ENCODE results near the gene MAGEB17.
"Not testable (repeated sequence)": the region's sequence is repeated elsewhere in the genome, so short reads cannot be mapped to it uniquely, and the experiment has no call there.

MAGEB17 gene, protein sequence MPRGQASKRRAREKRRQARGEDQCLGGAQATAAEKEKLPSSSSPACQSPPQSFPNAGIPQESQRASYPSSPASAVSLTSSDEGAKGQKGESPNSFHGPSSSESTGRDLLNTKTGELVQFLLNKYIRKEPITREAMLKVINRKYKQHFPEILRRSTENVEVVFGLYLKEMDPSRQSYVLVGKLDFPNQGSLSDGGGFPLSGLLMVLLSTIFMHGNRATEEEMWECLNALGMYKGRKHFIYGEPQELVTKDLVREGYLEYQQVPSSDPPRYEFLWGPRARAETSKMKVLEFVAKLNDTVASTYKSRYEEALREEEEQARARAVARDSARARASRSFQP

DNA sequence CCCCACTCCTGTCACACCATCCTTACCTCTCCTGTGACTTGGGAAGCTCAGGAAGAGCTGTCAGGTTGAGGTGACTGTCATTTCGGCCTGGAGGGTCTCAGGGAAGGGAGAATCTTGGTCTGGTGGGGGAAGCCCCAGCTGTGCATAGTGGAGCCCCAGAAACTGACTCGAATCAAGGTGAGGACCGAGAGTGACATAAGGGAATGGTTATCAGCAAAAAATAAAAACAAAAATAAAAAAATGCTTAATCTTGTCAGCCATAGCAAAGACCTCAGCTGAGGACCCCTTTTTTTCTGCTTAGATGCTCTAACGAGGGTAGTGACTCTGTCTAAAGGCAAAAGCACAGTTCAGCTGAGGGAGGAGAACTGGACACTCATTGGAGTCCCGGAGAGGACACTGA lies at the start of gene MAGEB17:
Gene MAGEB17, plus strand, starts transcription at position 301 of the 400 bp plus-strand sequence. CDS start 2,902 bp downstream, outside the sequence.
- DNase-seq = no peak

DNA sequence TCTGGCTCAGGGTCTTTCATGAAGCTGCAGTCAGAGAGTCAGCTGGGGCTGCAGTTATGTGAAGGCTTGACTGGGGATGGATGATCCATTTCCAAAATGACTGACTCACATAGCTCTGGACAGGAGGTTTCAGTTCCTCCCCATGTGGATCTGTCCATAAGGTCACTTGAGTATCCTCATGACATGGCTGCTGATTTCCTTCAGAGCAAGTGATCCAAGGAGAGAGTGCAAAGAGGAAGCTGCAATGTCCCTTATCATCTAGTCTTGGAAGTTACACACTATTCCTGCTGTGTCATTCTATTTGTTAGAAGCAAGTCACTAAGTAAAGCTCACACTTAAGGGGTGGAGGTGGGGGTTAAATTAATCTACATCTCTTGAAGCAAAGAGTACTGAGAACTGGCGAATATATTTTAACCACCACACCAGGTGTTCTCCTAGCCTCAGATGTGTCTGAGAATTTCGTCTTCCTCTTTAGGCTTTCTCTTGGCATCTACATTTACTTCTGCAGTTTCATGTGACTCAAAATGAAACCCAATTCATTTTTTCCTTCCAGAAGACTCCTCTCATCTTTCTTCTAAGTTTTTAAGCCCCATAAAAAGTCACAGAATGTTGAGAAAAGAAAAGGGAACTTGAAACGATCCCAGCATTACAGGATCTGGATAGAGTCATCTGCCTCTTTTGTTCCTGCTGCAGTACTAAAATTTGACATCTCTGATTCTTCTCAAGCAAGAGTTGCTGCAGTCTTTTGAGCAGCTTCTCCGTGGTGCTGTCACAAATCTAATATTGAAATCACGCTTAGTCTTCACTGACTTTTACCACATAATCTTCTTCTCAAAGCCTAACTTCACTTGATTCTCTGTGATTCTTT lies 47.7 kb upstream of the MAGEB17 start:
- DNase-seq = no peak

DNA sequence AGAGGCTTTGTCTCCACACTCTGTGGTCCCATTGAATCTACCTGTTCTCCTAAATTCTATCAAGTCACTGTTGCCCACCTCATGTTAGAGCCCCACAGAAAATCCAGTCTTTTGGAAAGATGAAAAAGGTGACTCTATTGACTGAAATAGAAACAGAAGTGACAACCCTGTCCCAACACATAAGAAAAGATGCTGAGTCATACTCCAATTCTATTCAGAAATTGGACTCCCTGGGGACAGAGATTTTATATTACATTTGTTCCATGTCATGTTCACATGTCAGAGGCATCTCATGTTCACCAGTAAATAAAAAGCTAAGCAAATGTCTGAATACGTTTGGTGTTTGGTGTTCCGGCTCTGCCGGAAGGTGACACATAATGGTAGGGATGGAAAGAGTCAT lies 46.9 kb upstream of the MAGEB17 start:
- DNase-seq = no peak

DNA sequence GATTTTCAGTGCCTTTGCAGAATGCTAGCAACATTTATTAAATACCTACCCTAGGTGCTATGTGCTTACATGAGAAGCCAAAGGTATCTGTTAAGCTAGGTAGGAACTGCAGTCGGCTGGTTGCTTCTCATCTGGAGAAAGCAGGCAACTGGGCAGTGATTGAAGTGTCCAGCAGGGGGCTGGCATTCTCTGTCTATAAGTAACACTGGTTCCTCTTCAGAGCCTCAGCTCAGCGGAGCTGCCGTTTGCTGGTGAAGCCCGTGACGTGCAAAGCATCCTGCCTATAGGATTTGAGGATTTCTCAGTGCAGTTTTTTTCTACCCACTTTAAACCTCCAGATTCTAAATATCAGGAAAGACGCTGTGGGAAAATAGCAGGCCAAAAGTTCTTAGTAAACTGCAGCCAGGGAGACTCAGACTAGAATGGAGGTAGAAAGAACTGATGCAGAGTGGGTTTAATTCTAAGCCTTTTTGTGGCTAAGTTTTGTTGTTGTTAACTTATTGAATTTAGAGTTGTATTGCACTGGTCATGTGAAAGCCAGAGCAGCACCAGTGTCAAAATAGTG lies 44.0 kb upstream of the MAGEB17 start, which contains the start of gene GRPR:
Gene GRPR, plus strand, starts transcription at position 344 of the 565 bp plus-strand sequence. CDS start 389 bp downstream, outside the sequence.
- DNase-seq = peak; percentile 0 to 59

DNA sequence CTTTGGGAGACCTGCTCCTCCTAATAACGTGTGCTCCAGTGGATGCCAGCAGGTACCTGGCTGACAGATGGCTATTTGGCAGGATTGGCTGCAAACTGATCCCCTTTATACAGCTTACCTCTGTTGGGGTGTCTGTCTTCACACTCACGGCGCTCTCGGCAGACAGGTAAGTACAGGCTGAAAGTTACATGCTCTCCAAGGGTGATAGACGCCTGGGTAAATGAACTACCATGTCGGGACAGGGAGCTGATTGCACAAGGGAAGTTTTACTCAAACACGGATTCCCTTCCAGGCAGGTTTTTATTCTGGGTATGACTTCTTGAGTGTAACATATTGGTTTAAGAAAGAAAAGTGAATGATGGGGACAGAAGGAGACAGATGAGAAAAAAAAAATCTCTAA lies 43.1 kb upstream of the MAGEB17 start:
- no peak for DNase-seq

DNA sequence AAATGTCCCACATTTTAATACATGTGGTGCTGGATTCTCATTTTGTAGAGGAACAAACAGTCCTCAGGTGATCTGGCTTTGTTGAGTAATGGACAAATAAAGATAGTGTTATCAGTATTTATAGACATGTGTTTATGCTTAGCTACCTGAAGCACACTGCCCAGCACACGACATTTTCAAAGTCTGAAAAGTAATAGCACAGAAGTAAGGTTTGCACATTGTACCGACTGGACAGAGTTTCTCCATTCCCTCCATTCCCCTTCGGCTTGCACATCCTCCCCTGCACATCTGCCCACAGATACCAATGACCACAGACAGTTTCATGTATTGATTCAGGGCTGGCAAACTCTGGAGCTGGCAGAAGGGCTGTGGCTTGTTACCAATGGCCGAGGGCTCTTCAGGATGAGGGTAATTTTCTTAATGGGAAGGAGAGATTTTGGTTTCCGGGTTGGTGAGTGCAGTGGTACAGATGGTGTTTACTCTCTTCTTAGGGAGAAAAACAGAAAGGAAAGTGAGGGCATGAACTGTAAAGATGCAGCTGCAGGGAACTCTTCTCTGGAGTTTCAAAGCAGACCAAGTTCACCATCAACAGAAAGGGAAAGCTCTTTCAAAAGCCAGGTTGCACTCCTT lies 41.6 kb upstream of the MAGEB17 start:
- DNase-seq = no peak

DNA sequence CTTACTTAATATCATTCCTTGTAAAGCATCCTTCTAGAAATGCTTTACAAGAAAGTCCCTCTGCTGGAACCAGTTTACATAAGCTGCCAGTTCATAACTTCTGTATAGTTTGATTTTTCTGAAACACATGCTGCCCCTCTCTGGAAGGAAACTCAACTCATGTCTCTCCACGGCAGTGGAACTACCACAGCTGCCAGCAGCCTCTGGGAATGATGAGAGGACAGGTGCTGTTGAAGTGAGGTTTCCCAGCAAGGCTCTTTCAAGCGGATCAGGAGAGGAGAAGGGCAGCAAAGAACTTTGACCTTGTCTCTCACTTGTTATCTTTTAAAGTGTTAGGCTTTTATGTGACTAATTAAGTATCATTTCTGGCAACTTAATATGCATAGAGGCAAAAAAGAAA lies 36.6 kb upstream of the MAGEB17 start:
- DNase-seq = no peak

DNA sequence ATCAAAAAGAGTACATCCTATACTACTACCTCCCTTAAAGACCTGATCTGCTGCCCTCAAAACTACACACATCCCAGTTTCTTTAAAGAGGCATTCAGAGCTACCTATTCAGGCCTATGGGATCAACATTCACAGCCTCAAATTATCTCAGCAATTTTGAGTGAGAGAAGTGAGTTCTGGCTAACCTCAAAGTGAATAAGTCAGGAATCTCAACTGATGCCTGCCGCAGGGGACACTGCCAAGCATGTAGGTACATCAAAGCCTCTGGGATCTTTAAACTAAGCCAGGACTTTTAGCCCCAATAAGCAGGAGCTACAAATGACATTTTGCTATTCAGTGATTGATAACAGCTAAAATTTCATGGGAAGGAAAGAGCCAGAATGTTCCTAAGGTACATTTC lies 32.3 kb upstream of the MAGEB17 start:
- no peak for DNase-seq

DNA sequence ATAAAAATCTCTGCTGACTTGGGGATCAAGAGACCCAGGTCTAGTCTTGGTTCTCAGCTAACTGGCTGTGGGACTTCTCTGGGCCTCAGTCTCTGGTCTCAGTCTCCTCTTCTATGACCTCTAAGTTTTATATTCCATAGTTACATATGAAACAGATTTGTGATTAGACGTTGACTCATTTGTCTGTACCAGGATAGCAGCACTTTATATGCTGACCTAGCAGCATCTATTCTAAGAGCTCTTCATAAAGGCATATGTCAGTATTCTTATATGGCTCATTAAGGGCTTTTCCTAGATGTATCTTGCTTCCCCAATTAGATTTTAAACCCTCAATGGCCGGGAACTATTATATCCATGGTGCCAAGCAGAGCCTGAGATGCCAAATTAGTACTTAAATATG lies 31.2 kb upstream of the MAGEB17 start:
- no peak for DNase-seq

DNA sequence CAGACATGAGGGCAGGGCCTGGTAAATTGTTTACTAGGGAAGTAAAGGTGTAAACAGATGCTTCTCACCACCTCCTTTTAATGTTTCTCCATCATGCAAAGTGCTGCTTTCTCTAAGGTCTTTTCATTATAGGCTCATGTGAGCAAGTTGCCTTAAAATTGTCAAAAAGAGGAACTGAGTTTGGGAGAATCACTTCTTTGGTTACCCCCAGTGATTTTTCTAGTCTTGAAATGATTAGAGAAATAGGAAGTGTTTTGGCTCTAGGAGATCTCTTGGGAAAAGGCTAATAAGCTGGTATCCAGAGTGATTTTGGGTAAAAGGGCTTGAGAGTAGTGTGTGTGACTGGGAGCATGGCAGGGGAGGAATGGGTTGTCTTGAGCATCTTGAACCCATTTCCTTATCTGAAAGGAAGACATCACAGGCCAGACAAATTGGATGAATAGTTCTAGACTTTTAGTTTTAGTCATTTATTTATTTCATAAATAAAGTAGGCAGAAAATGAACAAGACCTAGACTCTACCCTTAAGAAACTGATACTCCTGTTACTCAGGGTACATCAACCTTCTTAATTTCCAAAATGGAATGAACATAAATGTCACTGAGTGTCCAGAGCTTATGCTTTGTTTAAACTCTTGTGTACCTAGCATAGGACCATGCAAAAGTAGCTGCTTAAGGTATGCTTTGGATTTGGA lies 29.7 kb upstream of the MAGEB17 start:
- DNase-seq = no peak

DNA sequence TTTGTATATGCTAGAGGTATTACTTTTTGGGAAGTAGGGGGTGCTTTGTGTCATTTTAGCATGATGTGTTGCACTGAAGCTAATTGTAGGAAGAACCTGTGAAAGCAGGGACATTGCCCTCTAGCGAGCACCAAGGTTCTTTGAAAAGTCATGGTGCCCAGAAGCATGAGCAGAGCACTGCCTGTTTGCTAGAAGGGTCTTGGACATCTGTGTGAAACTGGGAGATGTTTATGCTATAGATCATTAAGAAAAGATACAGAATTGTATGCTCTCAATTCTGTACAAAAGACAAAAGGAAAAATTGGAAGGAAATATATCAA lies 29.2 kb upstream of the MAGEB17 start:
- no peak for DNase-seq

DNA sequence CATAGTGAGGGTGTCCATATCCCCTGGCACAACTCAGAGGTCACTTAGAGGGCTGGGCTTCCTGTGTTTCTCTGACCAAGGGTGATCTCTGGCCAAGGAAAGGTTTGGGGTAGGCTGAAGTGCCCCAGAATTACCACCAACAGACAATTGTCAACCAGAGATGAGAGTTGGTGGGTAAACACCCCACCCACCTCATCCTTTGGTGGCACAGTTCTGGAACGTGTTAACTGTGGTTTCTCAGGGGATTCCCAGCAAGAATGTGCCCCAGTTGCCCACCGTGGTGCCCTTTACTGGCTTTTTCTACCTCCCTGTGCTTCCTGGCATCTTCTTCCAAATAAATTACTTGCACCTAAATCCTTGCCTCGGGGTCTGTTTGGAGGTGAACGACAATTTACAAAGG lies 26.8 kb upstream of the MAGEB17 start:
- no peak for DNase-seq

DNA sequence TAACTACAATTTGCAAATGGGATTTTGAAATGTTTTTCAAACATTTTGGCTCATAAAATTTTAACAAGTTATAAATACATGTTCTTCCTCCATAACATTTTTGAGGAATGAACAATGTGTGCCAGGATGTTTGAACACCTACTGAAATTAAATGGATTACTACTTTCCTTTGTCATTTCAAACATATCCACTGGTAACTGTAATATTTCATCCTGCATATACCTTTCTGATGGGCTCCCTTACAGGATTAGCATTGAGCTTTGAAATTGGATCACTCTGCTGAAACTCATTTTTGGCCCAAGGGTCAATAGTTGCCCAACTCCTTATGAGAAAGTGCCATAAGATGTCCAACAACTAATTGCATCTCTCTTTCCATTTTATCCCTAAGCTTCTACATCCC lies 26.3 kb upstream of the MAGEB17 start:
- no peak for DNase-seq

DNA sequence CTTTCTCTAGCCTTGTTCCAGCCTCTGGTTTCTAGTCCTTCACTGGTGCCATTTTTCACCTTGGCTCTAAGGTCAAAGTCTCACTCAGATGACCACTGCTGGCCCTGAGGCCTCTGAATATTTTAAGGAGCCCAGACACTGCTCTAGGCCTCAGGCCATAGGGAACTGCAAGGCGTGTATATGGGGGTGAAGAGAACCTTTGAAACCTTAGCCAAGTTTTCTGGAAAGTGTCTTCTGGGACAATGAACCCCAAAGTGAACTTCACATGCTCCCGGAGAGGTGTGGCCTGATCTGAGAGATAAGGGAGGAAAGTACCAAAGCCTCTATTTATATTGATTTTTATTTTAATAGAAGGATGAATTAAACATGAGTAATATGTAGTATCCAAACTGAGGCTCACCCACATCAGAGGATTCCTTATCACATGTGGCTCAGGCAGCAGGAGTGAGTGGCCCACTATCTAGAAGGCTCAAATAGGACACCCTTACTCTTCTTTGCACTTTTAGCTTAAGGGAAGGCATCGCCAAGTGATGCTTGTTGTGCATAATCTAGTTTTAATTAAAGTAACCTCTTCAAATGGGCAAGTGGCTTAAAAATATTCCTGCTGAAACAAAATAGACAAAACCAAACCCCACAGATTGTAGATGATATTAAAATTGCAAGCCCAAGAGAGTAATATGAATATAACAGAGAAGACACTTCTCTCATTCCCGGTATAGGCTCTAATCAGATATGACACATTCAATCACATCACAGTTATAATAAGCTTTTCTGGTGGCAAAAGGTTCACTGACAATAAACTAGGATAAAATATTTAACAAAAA lies 25.6 kb upstream of the MAGEB17 start:
- no peak for DNase-seq

DNA sequence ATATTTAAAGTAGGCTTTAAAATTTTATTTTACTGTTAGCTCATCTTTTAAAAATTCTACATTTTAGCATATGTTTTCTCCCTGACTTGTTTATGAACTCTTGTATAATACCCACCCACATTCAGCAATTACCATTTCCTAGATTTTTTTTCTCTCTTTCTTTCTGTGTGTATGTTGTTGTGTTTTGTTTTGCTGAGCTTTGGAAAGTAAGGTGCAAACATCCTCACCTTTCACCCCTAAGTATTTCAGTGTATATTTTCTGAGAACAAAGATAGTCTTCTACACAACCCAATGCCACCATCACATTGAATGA lies 25.1 kb upstream of the MAGEB17 start:
- no peak for DNase-seq

DNA sequence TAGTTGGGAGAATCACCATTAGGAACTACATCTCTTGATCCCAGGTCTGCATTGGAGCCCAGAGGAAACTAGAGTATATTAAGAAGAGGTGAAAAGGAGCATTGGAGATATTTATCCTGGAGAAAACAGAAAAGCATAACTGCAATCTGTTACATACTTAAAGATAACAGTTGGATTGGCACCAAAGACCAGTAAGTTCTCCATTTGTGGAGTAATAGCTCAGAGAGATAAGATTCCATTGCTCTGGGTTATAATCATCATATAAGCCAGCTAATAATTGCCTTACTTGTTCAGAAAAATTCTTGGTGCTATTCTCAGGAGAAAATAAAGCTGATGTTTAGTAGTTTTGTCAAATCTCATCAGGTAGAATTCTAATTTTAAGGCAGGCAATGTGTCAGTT lies 23.3 kb upstream of the MAGEB17 start:
- no peak for DNase-seq

DNA sequence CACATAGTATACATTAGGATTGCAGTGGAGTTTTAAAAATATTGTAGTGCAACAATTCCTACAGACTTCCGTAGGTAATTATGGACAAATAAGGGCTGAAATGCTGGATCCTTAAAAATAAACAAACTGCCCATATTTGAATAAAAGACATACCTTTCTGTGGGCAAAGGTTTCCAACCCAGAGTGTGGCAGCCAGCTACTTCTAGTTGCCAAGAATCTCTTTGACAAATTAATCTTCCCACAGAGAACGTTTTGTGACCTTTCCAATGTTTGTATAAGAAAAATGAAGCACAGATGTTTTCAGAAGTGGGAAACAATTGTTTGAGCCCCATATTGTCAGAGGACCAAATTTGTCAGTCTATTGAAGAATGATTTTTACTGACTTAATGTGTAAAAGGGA lies 22.9 kb upstream of the MAGEB17 start:
- DNase-seq = no peak

DNA sequence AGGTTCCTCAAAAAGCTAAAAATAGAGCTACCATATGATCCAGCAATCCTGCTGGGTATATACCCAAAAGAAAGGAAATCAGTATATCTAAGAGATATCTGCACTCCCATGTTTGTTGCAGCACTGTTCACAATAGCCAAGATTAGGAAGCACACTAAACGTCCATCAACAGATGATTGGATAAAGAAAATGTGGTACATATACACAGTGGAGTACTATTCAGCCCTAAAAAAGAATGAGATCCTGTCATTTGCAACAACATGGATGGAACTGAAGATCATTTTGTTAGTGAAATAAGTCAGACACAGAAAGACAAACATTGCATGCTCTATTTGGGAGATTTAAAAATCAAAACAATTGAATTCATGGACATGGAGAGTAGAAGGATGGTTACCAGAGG lies 22.2 kb upstream of the MAGEB17 start:
- not testable (repeated sequence) for DNase-seq

DNA sequence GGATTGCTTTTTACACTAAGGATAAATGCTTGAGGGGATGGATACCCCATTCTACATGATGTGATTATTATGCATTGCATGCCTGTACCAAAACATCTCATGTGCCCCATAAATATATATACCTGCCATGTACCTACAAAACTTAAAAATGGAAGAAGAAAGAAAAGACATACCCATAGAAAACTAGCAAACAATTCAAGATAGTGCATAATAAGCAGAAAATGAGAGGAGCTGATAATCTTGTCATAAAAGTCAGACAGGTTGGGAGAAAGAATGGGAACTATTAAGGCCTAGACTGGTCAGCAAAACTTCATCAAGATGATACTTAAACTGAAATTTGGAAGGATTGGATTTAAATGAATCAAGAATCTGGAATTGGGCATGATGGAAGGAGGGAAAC lies 21.6 kb upstream of the MAGEB17 start:
- no peak for DNase-seq

DNA sequence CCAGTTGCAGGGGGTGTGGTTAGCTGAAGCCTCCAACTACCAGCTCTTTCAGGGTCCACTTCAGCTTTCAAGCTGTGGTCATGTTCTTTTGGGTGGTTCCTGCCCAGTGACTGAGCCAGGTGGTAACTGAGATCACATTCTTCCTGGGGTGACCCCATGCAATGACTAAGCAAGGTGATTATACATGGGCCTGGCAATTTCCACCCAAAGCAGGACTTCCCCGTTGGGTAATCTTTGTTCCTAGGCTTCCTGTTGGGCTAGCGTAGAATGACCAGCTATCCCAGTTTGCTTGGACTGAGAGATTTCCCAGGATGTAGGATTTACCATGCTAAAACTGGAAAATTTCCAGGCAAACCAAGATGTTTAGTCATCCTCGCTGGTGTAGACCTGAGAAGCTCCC lies 18.4 kb upstream of the MAGEB17 start:
- DNase-seq = no peak

DNA sequence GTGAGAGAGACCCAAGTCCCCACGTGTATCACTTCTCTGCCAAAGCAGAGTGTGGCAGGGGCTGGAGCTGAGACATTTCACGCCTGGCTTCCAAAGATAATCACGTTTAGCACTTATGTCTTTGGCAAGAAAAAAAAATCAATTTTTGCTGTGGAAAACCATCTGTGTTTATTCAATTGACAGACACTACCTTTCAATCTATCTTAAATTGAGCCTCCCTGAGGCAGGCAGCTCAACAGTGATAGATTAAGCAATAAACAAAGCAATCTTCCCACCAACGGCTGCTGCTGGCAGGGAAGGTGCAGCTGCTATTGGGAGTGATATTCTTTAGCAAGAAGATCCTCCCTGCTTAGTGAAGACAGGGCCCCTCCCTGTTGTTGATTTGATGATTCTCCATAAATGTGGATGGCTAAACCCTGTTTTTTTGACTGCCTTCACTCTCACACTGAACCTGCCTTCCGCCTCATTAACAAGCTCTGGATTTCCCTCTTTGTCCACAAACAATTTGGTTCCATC lies 11.6 kb upstream of the MAGEB17 start:
- no peak for DNase-seq

All from SW 1271 (cell line).